ENCODE data around the gene PLOD2. TPM values are rescaled to one million over a fixed set of nuclear protein-coding genes. Genes with fewer than 3 reads are reported as not detected.

The PLOD2 gene
- total RNA-seq, result 211 and 312 TPM in 2 replicates

DNA sequence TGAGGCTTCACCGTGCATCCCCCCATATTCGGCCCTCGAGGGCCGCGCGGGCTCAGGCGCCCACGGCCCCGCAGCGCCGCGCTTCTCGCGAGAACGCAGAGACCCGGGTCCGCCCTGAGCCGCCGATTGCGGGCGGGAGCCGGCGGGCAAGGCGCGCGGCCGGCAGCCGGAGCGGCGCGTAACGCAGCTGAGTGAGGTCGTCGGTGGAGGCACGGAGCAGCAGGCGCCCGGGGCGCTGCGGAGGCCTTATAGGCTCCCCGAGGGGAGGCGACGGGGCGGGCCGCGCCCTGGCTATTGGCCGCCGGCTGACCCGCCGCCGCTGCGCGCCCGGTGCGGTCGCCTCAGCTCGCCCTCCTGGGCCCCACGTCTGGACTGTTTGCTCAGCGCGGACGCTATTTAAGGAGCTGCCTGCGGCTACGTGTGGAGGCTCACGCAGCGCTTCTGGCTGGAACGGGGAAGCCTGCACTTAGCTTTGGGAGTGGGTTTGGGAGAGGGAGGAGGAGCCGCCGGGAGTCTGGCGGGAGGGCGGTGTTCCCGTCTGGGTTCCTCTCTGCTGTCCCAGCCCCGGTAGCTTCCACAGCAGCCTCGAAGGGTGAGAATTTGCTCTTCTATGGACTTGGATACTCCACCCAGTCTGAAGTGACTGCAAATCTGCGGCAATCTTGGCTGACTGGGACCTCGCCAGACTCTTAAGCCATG lies at the start of gene PLOD2:
TSS of gene PLOD2 (minus strand) at position 221 of the 699 bp plus-strand sequence. CDS start at position 26, 195 bp downstream.

Other genes with a start within 250 kb of the PLOD2 start
- gene PLSCR4, start 89.9 kb upstream of the PLOD2 start, total RNA-seq, result 8.4 and 23.4 TPM in 2 replicates

Data from placental pericyte (primary cell).